ENCODE measurements around the gene ZDHHC8.
"Not testable (repeated sequence)": the region's sequence is repeated elsewhere in the genome, so short reads cannot be mapped to it uniquely, and the experiment has no call there.

The ZDHHC8 gene

GRCh38 chr22:20159076-20159475, 27.5 kb downstream of the ZDHHC8 start:
- DNase-seq (ENCODE audit: low read depth in 3 of 3) = no peak

DNA sequence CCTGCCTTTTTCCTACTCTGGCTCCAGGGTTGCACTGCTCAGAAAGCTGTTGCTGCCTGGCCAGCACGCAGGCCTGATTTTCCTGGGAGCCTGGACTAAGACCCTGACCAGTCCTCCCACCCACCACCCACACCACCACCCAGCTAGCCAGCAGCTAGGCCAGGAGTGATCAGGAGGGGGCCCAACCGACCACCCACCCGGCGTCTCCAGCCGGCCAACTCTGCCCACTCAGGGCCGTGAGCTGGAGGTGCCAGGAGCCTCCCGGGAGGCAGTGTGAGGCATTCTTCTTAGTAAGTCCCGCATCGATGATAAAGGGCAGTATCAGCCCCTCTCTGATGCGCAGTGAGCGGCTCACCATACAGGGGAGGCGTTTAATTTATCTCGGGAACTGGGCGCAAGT, 27.9 kb downstream of the ZDHHC8 start:
- DNase-seq (ENCODE audit: low read depth in 3 of 3) = not testable (repeated sequence)

DNA sequence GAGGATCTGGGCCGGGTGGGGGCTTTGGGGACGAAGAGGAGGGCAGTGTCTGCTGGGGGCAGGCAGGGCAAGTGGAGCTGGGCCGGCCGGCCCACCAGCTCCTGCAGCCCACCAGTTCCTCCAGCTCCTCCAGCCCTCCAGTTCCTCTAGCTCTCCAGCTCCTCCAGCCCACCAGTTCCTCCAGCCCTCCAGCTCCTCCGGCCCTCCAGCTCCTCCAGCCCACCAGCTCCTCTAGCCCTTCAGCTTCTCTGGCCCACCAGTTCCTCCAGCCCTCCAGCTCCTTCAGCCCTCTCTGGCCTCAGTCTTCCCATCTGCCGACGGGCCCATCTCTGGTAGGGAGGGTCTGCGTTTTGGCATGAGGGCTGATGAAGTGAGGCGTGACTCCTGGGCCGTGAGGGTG, 28.4 kb downstream of the ZDHHC8 start:
- DNase-seq (ENCODE audit: low read depth in 3 of 3) = no peak

DNA sequence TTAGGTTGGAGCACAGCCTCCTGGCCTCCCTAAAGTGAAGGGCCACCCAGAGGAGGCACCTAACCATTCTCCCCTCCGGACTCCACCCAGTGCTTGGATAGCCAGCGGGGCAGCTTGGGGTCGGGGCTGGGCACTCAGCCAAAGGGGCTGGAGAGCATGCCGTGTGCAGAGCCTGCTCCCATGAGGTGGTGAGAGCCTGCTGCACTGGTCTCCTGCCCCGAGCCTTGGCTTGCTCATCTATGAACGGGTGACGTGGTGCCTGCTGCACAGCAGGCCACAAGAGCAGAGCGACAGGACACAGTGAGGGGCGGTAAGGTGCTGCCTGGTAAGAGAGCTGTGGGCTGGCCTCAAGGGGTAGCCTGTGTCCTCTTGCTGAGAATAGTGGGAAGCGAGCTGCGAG, 33.3 kb downstream of the ZDHHC8 start:
- DNase-seq (ENCODE audit: low read depth in 3 of 3) = no peak

- DNase-seq (ENCODE audit: low read depth in 3 of 3) = no peak
These were observed 33.8 kb downstream of the ZDHHC8 start for GRCh38 chr22:20165421-20165820.

GRCh38 chr22:20165913-20166312, 34.3 kb downstream of the ZDHHC8 start:
- no peak for DNase-seq (ENCODE audit: low read depth in 3 of 3)

DNA sequence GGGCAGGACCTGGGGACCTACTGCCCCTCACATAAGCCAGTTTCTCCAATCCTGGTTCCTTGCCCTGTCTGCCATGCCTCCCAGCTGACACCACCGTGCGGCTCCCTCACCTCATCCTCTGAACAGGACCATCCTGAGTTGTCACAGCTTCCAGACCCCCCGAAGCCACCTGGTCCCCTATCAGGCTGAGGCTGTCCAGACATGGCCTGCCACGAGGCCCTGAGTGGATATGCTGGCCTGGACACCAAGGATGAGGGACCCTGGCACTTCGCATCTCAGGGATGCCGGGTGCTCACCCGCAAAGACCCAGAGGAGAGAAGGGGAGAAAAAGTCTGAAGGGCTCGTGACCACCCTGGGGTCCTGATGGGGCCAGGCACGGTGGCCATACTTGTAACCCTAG, 35.1 kb downstream of the ZDHHC8 start:
- no peak for DNase-seq (ENCODE audit: low read depth in 3 of 3)

DNA sequence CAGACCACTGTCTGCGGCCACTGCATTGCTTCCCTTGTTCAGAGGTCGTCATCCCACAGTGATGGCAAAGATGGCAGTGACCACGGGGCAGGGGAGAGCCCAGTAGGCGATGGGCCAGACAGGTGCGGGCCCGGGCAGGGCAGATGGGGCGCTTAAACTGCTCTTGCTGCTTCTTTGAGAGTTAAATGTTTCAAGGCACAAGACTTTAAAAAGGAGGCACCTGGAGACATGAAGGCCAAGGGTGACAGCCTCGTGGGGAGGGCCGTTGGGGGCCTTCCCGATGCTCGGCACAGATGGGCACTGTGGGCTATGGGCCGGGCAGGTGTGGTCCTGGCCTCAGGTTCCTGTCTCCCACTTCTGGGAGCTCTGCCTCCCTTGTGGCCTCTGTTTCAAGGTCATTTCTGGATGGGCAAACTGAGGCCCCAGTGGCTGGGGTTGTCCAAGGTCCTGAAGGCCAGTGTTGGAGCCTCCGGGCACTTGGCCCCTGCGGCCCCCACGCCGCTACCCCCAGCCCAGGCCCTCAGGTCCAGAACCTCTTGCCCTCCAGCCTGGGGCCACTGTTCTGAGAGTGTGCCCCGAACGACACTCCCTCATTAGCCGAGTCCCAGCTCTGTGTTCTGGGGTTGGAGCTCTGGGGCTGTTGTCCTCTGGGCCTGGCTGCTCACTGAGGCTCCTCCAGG, 36.2 kb downstream of the ZDHHC8 start:
- no peak for DNase-seq (ENCODE audit: low read depth in 3 of 3)

DNA sequence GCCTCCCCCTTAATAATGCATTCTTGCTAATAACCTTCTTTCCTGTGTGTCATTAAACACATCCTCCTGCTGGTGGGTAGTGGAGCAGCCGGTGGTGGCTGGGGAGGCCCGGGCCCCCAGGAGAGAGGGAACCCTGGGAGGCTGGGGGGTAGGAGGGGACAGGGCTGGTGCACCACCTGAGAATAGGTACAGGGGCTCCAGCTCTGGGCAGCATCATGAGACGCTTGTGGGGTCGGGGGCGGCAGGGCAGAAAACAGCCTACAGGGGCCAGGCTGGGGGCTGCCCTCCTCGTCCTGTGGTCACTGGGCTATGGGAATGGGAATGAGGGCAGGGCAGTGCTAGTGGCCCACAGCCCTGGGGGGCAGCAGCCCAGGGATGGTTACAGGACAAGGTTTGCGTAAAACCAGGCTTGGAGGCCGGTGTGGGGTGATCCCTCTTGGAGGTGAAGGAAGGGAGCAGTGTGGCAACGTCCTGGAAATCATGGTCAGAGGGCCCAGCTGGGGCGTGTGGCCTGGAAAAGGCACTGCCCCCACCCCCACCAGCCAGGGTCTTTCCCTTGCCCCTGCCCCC, 37.7 kb downstream of the ZDHHC8 start:
- DNase-seq (ENCODE audit: low read depth in 3 of 3) = no peak

- DNase-seq (ENCODE audit: low read depth in 3 of 3) = no peak
These were observed 38.6 kb downstream of the ZDHHC8 start for GRCh38 chr22:20170170-20170569.

DNA sequence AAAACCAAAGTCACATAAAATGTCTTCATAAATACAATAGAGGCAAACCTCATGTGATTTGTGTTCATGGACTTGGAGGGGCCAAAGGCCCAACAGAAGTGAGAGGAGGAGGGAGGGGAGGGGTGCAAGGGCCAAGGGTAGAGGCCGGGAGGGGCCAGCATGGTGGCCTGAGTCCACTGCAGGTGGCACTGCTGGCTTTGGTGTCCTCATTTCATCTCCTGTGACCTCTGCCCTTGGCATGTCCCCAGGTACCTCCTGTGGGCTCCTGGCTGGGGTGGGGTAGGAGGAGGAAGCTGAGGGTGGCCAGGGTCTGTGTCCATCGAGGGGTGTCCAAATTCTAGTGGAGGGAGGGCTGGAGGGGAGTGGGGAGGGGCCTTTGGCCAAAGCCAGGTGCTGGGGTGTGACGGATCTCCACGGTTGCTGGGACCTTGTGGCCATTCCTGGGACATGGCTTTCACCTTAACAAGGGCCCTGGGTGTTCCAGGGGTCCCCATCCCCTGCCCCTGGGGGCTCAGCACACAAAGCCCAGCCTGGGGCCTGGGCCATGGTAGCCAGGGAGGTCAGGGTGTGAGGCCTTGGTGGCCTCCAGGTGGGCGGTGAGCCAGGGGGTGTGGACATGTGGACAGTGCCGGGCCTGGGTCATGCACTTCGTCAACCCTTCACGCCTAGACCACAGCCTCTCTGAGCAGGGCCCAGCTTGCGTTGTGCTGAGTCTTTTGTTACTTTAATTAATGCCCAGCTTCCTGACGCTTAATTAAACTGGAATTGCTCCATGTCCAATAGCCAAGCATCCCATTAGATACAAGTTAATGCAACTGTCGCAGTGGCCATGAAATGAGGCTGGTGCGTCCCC, 39.9 kb downstream of the ZDHHC8 start:
- no peak for DNase-seq (ENCODE audit: low read depth in 3 of 3)

DNA sequence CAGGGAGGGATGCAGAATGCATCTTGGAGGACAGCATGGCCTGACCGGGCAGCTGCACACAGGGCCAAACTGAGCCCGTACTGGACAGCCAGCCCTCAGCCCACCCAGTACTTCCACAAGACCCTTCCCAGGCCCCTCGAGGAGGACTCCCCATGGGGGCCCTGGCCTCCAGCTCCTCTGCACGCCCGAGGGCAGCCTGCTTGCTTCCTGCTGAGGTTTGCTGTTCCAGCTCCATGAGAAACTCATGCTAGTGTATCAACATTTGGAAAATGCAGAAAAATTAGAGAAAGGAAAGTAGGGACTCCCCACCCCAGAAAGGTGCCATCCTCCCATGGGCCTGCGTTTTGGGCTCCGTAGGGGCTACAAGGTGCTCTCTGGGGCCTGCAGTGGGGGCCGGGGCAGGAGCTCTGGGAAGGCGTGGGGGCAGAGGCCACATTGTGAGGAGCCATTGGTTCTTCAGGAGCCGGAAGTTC, 40.6 kb downstream of the ZDHHC8 start:
- no peak for DNase-seq (ENCODE audit: low read depth in 3 of 3)

DNA sequence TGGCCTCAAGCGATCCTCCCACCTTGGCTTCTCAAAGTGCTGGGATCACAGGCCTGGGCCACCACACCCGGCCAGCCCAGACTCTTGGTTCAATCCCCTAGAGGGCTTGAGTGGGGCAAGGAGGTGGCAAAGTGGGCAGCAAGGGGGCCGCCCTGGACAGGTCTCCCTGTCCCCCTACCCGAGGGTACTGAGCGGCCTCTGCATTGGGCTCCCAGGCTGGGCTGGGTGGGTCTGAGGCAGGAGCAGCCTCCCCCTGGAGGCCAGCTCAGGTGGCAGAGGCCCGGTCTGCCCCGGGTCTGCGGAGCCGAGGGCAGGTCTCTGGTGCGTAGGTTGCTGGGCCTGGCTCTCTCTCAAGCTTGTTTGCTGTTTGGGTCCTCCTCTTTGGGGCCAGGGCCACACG, 41.6 kb downstream of the ZDHHC8 start:
- DNase-seq (ENCODE audit: low read depth in 3 of 3) = no peak

GRCh38 chr22:20173772-20174171, 42.2 kb downstream of the ZDHHC8 start:
- no peak for DNase-seq (ENCODE audit: low read depth in 3 of 3)

GRCh38 chr22:20174785-20175596, 43.4 kb downstream of the ZDHHC8 start:
- DNase-seq (ENCODE audit: low read depth in 3 of 3) = no peak

DNA sequence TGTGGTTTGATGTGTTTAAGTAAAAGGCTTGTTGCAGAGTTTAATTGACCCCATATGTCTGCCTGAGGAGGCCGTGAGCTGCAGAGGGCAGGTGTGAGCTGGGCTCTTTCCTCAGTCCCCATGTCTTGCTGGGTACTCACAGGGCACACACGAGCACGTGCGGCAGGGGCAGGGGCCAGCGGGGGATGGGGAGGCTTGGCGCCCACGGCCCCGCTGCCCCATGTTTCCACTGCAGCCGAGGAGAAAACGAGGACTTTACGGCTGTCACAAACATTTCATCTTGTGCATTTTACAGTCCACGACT, 43.9 kb downstream of the ZDHHC8 start:
- DNase-seq (ENCODE audit: low read depth in 3 of 3) = no peak

DNA sequence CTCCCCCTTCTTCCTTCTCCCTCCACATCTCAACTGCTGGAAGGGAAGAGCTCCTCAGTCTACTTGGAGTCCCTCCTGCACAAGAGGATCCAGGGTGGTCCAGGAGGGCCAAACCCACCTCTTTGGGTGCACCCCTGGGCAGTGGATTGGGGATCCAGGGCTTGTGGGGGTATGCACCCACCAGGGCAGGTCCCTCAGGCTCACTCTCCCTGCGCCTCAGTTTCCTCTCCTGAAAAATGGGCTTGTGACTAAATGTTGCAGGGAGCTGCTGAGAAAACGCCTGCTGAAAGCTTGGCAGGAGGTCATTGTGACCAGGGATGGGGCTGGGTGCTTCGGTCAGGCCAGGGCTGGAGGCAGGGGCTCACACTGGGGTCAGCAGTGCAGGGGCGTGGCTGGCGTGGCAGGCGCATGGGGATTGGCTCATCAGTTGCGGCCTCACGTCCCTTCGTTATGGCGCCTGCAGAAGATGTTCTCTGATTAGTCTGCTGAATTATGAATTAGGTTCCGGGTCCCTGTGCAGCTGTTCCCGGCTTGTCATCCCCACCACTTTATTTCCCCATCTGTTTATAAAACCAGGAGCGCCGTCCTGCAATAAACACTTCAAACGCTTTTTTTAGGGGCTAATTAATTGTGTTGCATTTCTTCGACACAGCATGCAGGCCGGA, 44.9 kb downstream of the ZDHHC8 start:
- no peak for DNase-seq (ENCODE audit: low read depth in 3 of 3)

GRCh38 chr22:20177217-20177911, 45.8 kb downstream of the ZDHHC8 start:
- no peak for DNase-seq (ENCODE audit: low read depth in 3 of 3)

- no peak for DNase-seq (ENCODE audit: low read depth in 3 of 3)
These were observed 46.7 kb downstream of the ZDHHC8 start for GRCh38 chr22:20178075-20178914.

GRCh38 chr22:20178915-20179227, 47.3 kb downstream of the ZDHHC8 start:
- DNase-seq (ENCODE audit: low read depth in 3 of 3) = no peak

Data from stimulated activated CD4-positive, alpha-beta T cell treated with anti-CD3 and anti-CD28 coated beads, TNF-alpha, amount 100 ng/mL, for 4 hours (primary cell).